GM19099 (cell line): Measurements from ENCODE around the gene ZNF69.
A peak's percentile ranks its signal among the peaks of the same experiment; 100 is the strongest.

Source experiments
- POLR2A ChIP-seq: IDR thresholded peaks from 3 replicates; pipeline ENCODE4 v1.6.1; 2011; ENCODE audit warnings: low read depth; ENCODE audit not compliant: insufficient read length; ENCODE audit errors: extremely low read depth

Gene ZNF69

DNA sequence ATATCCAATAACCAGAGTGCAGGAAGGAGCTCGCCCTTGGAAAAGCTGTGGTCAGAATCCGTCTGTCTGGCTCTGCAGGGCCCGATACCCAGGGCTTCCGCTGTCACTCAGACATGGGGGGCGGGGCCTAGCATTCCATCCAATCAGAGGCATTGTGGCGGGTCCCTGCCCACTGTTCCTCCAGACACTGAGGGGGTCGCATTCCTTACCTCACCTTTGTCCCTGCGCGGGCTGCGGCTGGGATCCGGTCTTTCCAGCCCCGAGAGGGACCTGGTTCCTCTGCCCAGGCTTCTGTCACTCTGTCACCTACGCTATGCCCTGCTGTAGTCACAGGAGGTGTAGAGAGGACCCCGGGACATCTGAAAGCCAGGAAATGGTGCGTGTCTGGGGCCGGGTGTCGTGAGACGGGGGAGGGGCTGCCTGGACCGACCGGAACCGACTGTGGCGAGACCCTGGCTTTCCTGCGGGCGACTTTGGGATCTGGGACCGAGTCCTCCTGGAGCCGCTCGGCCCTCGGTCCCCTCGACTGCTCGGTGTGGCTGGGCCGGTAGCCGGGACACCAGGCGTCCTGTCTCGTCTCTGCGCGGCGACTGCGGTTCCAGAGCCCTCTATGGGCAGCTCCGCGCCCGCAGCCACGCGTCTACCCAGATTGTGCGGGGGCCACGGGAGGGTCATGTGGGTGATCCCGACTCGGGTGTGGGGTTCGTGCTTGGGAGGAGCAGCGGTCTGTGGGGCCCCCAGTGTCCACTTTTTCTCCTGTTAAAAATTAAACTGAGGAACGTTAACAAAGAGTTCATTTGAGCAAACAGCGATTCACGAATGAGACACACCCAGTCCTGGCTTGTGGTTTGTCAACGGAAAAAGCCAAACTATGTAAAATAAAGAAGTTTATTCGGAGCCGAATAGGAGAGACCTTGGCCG, at the start of gene ZNF69:
Gene ZNF69 (plus strand): TSS at position 172 of the 921 bp plus-strand sequence. CDS start 142 bp downstream, at position 314.
- TF ChIP-seq POLR2A: no peak

DNA sequence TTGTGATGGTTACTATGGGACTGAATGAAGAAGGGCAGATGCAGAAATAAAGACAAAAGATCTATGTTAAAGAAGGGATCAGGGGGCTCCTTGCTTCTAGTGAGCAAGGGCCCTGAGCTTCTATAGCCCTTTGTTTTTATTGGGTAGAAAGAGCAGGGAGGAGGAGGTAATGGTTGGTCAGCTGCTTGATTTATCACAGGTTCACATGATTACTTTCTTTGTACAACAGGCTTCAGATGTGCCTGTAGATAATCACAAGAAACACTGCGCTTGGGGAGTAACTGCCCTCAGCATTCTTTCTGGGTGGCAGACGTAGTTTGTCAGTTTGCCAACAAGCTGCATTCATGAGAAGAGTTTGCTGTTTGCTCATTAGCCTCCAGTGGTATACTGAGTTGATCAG, 43.9 kb upstream of the ZNF69 start:
- TF ChIP-seq POLR2A: no peak

DNA sequence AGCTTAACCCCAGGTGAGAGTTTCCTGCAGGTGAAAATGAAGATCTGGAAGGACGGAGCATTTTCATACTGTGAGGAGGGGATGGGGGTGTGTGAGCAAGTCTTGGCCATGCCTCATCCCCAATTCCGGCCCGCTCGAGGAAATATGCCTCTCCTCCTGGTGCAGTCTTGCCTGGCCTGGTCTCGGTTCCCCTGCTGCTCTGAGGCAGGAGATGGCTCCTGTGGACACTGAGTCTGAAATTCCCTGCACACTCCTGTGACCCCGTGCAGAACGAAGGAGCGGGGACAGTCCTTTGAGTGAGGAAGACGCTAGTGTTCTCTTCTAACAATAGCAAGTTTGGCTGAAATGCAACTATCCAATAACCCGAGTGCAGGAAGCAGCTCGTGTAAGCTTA, 39.4 kb upstream of the ZNF69 start:
- TF ChIP-seq POLR2A: no peak

DNA sequence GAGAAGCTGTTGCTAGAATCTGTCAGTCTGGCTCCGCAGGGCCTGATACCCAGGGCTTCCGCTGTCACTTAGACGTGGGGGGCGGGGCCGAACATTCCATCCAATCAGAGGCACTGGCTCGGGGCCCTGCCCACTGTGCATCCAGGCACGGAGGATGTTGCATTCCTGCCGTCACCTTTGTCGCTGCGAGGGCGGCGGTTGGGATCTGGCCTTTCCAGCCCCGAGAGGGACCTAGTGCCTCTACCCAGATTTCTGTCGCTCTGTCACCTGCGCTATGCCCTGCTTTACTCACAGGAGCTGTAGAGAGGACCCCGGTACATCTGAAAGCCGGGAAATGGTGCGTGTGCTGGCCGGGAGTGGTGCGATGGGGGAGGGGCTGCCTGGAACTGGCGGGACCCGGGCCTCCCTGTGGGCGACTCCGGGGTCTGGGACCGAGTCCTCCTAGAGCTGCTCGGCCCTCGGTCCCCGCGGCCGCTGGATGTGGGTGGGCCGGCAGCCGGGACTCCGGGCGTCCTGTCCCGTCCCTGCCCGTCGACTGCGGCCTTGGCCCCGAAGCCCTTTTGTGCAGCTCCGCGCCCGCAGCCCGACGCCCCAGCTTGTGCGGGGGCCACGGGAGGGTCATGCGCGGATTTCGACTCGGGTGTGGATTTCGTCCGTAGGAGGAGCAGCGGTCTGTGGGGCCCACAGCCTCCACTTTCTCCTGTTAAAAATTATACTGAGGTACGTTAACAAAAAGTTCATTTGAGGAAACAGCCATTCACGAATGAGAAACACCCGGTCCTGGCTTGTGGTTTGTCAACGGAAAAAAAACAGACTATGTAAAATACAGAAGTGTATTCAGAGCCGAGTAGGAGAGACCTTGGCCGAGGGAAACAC, 38.8 kb upstream of the ZNF69 start, which contains the start of gene ZNF439:
Gene ZNF439 (plus strand): TSS at position 133 of the 876 bp plus-strand sequence. CDS start 142 bp downstream, at position 275.
- TF ChIP-seq POLR2A: peak; percentile 45

DNA sequence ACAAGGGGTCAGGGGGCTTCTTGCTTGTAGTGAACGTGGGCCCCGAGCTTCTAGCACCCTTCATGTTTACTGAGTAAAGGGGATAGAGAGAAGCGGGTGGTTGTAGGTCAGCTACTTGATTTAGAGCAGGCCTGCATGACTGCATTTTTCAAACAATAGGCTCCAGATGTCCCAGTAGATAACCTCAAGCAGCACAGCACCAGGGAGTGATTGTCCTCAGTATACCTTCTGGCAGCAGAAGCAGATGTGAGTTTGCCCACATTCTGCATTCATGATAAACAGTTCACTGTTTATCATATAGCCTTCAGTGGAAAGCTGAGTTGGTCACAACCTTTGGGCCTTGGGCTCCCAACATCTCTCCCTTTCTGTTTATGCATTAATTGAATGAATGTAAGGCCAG, 34.2 kb upstream of the ZNF69 start:
- no peak for TF ChIP-seq POLR2A

- no peak for TF ChIP-seq POLR2A
Observed at GRCh38 chr19:11856596-11857250, 30.9 kb upstream of the ZNF69 start.

DNA sequence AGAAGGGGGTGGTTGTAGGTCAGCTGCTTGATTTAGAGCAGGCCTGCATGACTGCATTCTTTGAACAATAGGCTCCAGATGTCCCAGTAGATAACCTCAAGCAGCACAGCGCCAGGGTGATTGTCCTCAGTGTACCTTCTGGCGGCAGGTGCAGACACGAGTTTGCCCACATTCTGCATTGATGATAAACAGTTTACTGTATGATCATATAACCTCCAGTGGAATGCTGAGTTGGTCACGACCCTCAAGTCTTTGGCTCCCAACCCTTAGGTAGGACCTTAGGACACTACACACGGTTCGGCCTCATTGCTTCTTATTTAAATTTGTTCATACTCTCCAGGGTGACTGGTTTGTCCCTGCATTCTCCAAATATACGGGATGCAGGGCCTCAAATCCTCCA, 26.9 kb upstream of the ZNF69 start:
- no peak for TF ChIP-seq POLR2A

DNA sequence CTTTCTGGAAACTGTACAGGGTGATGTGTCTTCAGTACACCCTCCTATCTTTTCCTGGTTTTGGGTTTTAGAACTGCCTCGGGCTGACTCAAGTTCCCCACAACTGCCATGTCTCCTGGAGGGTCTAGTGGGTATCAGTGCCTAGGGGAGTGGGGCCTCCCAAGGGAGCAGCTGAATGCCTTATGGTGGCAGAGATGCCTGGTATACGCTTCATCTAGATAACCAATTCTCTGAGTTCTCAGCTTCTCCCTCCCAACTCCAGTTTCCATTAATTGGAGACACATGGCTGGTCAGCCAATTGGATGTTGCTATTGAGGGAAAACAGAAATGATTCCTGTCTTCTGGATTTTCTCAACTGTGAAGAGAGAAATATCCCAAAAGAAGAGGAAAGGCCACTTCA, 26.3 kb upstream of the ZNF69 start:
- TF ChIP-seq POLR2A: no peak

DNA sequence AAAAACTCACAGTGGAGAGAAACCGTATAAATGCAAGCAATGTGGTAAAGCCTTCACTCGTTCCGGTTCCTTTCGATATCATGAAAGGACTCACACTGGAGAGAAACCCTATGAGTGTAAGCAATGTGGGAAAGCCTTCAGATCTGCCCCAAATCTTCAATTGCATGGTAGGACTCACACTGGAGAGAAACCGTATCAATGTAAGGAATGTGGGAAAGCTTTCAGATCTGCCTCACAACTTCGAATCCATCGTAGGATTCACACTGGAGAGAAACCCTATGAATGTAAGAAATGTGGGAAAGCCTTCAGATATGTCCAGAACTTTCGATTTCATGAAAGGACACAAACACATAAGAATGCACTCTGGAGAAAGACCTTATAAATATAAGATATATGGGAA, 19.4 kb upstream of the ZNF69 start:
- TF ChIP-seq POLR2A: no peak

- TF ChIP-seq POLR2A: no peak
Observed at GRCh38 chr19:11872624-11873023, 15.0 kb upstream of the ZNF69 start.

- no peak for TF ChIP-seq POLR2A
Observed at GRCh38 chr19:11873762-11874161, 13.8 kb upstream of the ZNF69 start.

DNA sequence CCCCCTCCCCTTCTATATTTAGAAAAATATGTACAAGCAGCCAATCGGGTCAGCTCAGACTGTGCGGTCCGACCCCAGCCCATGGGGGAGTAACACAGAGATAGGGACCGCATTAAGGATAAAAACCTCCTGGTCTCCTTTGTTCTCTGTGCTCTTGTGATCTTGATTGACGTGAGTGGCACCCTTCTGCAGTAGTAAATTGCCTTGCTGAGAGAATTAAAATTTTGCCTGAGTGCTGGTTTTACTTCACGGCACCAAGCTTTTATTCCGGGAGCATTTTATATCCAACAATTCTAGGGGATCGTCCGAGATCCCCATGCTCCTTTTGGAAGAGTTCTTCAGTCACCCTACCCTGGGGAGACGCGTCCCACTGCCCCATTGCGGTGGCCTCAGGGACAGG, 7.0 kb upstream of the ZNF69 start:
- TF ChIP-seq POLR2A: no peak

GRCh38 chr19:11881151-11881800, 6.3 kb upstream of the ZNF69 start:
- no peak for TF ChIP-seq POLR2A

DNA sequence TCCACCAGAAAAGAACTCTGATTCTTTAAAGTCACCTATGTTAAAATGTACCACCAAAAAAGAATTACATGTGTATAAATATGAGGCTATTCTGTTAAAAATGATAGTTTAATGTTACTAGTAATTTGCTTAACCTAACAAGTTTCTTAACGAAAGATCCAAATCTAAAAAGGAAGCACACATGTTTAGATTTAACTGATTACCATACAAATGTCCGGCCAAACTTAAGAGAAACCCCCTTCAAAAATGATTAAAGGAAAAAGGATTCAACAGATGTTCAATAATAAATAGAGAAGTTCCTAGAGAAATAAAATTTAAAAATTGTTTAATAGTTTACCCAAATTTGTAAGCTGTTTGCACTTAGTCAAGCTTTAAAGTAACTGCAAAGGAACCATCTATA, 5.0 kb upstream of the ZNF69 start:
- no peak for TF ChIP-seq POLR2A

- no peak for TF ChIP-seq POLR2A
Observed at GRCh38 chr19:11887234-11887610, 360 bp upstream of the ZNF69 start.
